GM13977 (cell line): ENCODE measurements around the gene TRIOBP.

ENCODE experiments used
- DNase-seq: peaks from one replicate; pipeline ENCODE4 v3.0.0; 2012; ENCODE audit warnings: low spot score
- CTCF ChIP-seq: IDR thresholded peaks from 2 replicates; pipeline ENCODE4 v1.5.1; 2012; ENCODE audit warnings: mild to moderate bottlenecking, control low read depth; ENCODE audit not compliant: insufficient read depth; ENCODE audit errors: extremely low read depth, missing control alignments
- in situ Hi-C: fragments of 300-500 bp; cut with MboI; formaldehyde crosslinking; loops from one replicate; pipeline ENCODE4 v1.12.0; 2022; ENCODE audit warnings: low sequenced_read_pairs, low pct_unique_long_range_greater_than_20kb, mixed read lengths, inconsistent platforms; ENCODE audit not compliant: unreplicated experiment

TRIOBP gene

DNA sequence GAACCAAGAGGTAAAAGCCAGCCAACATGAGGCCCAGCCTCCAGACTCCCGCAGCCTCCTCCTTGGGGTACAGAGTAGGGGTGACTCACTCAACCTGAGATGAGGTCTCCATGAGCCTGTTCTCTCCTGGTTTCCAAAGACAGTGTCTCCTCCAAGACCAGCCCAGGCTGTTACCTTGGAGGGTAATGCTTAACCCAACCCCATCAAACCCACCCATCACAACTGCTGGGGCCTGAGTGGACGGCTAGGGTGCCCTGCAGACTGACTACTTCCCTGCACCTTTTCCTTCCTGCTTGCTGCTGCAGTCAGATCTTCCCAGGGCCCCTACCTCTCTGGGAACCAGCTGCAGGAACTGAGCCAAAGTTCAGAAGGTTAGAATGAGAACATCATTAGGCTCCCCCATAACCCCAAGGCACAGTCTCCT is 15.8 kb upstream of the TRIOBP start:
- no peak for DNase-seq
- in situ Hi-C loops: no loop called here
- TF ChIP-seq CTCF: no peak

DNA sequence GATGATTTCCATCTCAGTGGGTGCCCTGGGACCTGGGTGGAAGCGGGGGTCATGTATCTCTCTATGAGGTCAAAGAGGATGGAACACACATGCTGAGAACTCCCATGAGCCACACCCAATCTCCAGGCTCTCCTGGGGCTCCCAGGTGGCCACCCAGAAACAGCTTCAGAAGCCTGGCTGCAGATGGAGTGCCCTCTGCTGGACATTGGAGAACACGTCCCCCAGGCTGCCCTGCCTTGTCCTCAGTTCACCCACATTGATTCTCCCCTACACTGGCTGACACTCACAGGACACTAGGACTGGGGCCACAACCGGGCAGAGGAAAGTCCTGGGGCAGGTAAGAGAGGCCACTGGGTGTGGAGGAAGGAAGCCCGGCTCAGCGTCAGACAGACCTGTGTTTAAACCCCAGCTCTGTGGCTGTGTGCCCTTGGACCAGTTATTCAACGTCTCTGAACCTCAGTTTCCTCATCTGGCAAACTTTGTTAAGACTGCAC is 15.2 kb upstream of the TRIOBP start:
- in situ Hi-C loops: no loop called here
- peak; percentile 89 for TF ChIP-seq CTCF
- peak; percentile 79 for DNase-seq

DNA sequence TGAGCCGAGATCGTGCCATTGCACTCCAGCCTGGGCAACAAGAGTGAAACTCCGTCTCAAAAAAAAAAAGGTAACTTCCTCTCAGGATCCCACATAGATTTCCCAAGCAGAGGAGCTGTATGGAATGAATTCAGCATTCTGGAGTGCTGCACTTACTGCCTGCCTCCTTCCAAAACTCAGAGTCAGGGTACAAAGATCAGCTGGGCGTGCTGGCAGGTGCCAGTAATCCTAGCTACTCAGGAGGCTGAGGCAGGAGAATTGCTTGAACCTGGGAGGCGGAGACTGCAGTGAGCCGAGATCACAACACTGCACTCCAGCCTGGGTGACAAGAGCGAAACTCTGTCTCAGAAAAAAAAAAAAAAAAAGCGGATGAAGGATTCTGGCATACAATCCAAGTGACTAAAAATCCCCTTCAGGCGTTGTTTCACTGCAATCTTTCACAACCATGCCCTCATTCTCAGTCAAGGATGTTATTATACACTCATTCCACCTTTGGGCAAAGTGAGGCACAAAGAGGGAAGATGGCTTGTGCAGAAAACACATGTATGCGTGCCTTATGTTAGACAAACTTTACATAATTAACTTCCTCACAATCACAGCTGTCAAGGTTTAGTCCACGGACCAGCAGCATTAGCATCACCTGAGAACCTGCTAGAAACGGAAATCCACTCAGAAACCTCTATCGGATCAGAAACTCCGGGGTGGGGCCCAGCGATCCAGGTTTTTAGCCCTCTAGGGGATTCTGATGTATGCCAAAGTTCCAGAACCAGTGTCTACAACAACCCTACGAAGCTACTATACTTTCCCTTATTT is 11.8 kb upstream of the TRIOBP start:
- no peak for DNase-seq
- in situ Hi-C loops: no loop called here
- TF ChIP-seq CTCF: no peak

DNA sequence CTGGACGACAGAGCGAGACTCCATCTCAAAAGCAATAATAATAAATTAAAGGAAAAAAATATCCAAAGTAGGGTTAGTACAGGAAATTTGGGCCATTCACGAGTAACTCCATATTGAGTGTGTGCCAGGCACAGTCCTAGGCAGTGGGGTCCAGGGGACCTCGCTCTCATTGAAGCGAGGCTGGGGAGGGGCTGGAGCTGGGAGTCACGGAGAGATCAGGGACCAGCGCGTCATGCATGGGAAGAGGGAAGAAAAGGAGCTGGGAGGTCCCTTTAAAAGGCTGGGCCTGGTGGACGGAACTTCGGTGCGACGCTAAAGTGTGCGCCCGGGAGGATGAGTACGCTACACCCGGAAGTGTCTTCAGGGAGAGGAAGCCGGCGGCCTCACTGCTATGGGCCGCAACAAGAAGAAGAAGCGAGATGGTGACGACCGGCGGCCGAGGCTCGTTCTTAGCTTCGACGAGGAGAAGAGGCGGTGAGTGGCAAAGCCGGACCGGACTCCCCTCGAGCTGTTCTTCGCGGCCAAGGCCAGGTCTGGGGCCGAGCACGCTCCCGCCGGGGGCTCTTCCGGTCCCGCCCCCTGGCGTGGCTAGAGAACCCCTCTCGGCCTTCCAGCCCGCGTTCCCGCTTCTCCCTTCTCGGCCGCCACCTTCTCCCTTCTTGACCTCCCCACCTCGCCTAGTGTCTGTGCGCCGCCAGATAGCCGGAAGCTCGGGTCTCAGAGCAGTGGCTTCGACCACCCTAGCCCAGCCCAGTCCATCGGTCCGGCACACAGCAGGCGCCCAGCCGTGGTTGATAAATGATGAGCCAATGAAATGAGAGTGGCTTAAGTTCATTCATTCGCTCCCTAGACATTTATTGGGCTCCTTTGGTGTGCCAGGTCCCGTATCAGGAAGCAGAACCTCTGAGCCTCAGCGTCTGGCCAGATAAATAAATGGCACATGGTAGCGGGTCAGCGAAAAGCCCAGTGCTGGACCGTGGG is 10.6 kb upstream of the TRIOBP start, which contains the start of gene NOL12:
TSS of gene NOL12 (plus strand) at position 342 of the 981 bp plus-strand sequence. CDS start at position 392, 50 bp downstream.
- no peak for TF ChIP-seq CTCF
- in situ Hi-C loops: no loop called here
- peak; percentile 85 for DNase-seq

GRCh38 chr22:37690407-37690806 is 6.4 kb upstream of the TRIOBP start:
- in situ Hi-C loops: no loop called here
- no peak for TF ChIP-seq CTCF
- DNase-seq: no peak

DNA sequence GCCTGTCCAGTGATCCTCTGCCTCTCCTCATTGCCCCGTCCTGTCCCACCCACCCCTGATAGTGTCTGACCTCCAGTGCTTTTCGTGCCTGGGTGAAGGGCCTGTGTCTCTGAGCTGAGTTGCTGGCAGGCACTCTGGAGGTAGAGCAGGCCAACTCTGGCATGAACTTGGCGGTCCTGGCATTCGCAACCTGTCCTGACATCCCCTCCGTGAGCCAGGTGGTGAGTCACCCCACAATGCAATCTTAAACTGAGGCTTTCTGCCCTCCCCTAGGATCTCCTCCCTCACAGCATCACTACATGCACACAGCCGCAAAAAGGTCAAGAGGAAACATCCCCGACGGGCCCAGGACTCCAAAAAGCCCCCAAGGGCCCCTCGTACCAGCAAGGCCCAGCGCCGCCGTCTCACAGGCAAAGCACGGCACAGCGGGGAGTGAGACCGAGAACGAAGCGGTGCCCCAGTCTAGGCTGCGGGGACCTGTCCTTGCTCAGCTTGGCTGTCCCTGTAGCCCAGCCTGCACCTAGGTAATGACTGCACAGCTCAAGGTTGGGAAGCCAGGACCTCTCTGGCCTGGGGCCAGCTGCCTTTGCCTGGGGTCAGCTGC is 5.8 kb upstream of the TRIOBP start:
- in situ Hi-C loops: no loop called here
- DNase-seq: no peak
- TF ChIP-seq CTCF: no peak
